Peyer's patch (tissue), 4 donors: ENCODE measurements around the gene FIGN.

ENCODE experiments used
- CTCF ChIP-seq, 6 experiments: fragments of 450-650 bp in 4 of 6; fragments of 200-600 bp in 2 of 6; sonication (generic) in 1 of 6; IDR thresholded peaks; one replicate each; pipeline ENCODE4 v1.5.1; 2017 to 2019; ENCODE audit warnings: antibody characterized with exemption in 6 of 6, mild to moderate bottlenecking in 3 of 6, moderate library complexity in 1 of 6
- POLR2A ChIP-seq, 2 donors: fragments of 450-650 bp; IDR thresholded peaks; one replicate each; pipeline ENCODE4 v1.5.1; 2017; ENCODE audit warnings: antibody characterized with exemption in 2 of 2, mild to moderate bottlenecking in 2 of 2, moderate library complexity in 2 of 2

- no peak for TF ChIP-seq CTCF (IDR thresholded peaks at IDR 0.05)
- no peak for TF ChIP-seq POLR2A (IDR thresholded peaks at IDR 0.05)
Measured at GRCh38 chr2:163730556-163730955, 5.3 kb downstream of the FIGN start.
